KMS-11 (cell line): Measurements from ENCODE around the gene STIL.

Source experiments
- H2AFZ ChIP-seq: fragments of 200-600 bp; sonication (generic); 2 replicates; pipeline ENCODE4 v1.6.1; 2016; ENCODE audit warnings: antibody characterized with exemption, mixed run types, low read depth
- H3K27ac ChIP-seq: fragments of 200-600 bp; sonication (generic); 2 replicates; pipeline ENCODE4 v1.6.1; 2016; ENCODE audit warnings: mild to moderate bottlenecking, mixed run types
- H3K27me3 ChIP-seq: fragments of 200-600 bp; sonication (generic); 2 replicates; pipeline ENCODE4 v1.6.1; 2017; ENCODE audit warnings: mild to moderate bottlenecking, low read depth, mixed run types, moderate library complexity; ENCODE audit not compliant: insufficient read depth
- H3K36me3 ChIP-seq: fragments of 200-600 bp; sonication (generic); 2 replicates; pipeline ENCODE4 v1.6.1; 2017; ENCODE audit warnings: mild to moderate bottlenecking, mixed run types; ENCODE audit not compliant: insufficient read depth
- H3K4me1 ChIP-seq: fragments of 200-600 bp; sonication (generic); 2 replicates; pipeline ENCODE4 v1.6.1; 2016; ENCODE audit warnings: mild to moderate bottlenecking, low read depth, mixed run types; ENCODE audit not compliant: poor library complexity, severe bottlenecking
- H3K4me2 ChIP-seq: fragments of 200-600 bp; sonication (generic); 2 replicates; pipeline ENCODE4 v1.7.0; 2016; ENCODE audit warnings: mild to moderate bottlenecking, mixed run types
- H3K4me3 ChIP-seq: fragments of 200-600 bp; sonication (generic); IDR thresholded peaks from 2 replicates; pipeline ENCODE4 v1.6.1; 2017; ENCODE audit warnings: low read depth, low read length, mixed read lengths; ENCODE audit not compliant: insufficient read depth
- H3K79me2 ChIP-seq: fragments of 200-600 bp; sonication (generic); 2 replicates; pipeline ENCODE4 v1.6.1; 2016; ENCODE audit warnings: low read depth, mixed run types; ENCODE audit not compliant: insufficient read depth
- H3K9ac ChIP-seq: fragments of 200-600 bp; sonication (generic); 2 replicates; pipeline ENCODE4 v1.6.1; 2016; ENCODE audit warnings: mild to moderate bottlenecking, mixed run types
- H4K20me1 ChIP-seq: fragments of 200-600 bp; sonication (generic); 2 replicates; pipeline ENCODE4 v1.6.1; 2016; ENCODE audit warnings: mild to moderate bottlenecking, mixed run types; ENCODE audit not compliant: insufficient read depth
- TF ChIP-seq, protein P1 (sequence below): fragments of 200-600 bp; sonication (generic); conservative IDR thresholded peaks from 2 replicates; pipeline ENCODE4 v1.6.1; 2017; ENCODE audit warnings: low read depth, mild to moderate bottlenecking, antibody characterized with exemption, low read length, moderate library complexity, mixed read lengths

The STIL gene

DNA sequence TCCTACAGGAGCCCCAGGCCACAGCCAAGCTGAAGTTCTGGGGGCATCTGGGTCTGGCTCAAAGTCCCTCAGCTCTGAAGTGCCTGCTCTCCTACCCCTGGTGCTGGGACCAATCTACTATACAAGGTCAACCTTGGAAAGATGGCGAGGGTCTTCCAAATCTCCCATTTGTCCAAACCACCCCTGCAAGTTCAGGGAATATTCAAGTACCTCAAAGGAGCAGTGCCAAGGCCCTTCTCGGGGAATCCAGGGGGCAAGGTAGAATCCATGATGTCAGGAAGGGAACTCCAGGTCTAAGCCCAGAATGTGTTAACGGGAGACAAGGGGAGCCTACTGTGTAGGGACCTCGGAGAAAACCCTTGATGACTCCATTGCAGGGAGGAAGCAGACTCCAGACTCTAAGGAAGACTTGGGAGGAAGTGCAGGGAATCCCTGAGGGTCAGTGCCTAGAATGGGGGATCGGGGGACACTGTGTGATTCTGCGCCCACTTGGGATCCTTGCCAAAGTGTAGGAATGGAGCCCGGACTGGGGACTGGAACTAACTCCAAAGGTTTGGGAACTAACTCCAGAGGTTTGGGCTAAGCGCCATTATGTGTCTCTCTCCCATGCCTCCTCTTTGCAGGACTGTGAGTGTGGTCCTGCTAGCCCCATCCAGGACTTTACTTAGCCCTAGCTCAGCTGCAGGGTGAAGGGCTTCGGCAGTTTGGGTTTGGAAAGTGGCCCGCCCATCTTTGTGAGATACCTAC is 90.6 kb downstream of the STIL start:
- no peak overlapping the region for H2AFZ ChIP-seq
- H3K27me3 ChIP-seq: peaks cover 17% of the 10 kb centered on the region; the same call in 1 of the 2 replicates
- H4K20me1 ChIP-seq: no peaks in the 10 kb centered on the region

DNA sequence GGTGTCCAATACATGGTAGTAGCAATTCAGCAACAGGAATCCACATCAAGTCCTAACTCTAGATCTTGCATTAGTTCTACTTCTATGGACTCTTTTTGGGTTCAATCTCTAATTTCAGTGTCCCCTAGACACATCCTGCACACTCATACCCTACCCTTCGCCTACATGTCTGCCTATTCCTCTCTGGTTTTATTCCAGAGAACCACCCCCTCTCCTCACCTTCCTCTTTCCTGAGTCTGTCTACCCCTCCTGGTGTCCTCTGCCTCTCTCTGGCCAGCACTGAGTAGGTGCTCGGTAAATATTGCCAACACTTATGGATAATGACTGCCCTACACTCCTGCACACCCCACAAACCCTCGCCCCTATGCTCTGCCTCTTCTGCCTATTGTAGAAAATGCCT is 91.5 kb downstream of the STIL start:
- Histone ChIP-seq H2AFZ (no peak overlapping the region), H3K36me3 (no peaks in the 10 kb centered on the region), H4K20me1 (no peaks in the 10 kb centered on the region), H3K79me2 (no peaks in the 10 kb centered on the region), H3K27ac (no peak overlapping the region), H3K27me3 (peaks cover 17% of the 10 kb centered on the region; the same call in 1 of the 2 replicates), H3K4me3 (no peak overlapping the region), H3K4me2 (no peak overlapping the region), H3K4me1 (no peaks in the 10 kb centered on the region), H3K9ac (no peak overlapping the region)
- TF ChIP-seq, protein P1, sequence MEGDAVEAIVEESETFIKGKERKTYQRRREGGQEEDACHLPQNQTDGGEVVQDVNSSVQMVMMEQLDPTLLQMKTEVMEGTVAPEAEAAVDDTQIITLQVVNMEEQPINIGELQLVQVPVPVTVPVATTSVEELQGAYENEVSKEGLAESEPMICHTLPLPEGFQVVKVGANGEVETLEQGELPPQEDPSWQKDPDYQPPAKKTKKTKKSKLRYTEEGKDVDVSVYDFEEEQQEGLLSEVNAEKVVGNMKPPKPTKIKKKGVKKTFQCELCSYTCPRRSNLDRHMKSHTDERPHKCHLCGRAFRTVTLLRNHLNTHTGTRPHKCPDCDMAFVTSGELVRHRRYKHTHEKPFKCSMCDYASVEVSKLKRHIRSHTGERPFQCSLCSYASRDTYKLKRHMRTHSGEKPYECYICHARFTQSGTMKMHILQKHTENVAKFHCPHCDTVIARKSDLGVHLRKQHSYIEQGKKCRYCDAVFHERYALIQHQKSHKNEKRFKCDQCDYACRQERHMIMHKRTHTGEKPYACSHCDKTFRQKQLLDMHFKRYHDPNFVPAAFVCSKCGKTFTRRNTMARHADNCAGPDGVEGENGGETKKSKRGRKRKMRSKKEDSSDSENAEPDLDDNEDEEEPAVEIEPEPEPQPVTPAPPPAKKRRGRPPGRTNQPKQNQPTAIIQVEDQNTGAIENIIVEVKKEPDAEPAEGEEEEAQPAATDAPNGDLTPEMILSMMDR: no peak

More for the DNA sequence above, 90.6 kb downstream of the STIL start:
- Histone ChIP-seq H3K4me2 (no peak overlapping the region), H3K4me1 (no peaks in the 10 kb centered on the region), H3K79me2 (no peaks in the 10 kb centered on the region), H3K27ac (no peak overlapping the region), H3K4me3 (no peak overlapping the region), H3K9ac (no peak overlapping the region), H3K36me3 (no peaks in the 10 kb centered on the region)
- TF ChIP-seq, protein P1: no peak

DNA sequence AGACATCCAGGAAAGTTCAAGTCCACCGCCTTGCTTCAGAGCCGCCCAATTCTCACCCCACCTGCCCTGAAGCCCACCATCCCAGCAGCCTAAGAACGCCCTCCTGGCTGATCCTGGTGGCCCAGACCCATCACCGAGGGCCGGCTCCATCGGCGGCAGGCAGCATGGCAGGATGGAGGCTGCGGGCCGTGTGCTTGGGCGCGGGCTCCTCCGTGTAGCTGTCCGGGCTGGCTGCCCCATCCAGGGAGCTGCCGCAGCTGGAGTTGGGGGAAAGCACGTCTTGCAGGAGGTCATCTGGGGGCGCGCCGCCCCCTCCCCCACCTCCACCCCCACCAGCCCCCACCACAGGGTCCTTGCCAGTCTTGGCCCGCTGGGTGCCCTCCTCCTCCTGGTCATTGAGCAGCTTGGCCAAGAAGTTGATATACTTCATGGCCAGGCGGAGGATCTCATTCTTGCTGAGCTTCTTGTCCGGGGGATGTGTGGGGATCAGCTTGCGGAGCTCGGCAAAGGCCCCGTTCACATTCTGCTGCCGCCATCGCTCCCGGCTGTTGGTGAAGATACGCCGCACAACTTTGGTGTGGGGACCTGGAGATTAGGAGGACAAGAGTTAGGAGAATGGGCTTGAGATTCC is 94.2 kb downstream of the STIL start:
- Histone ChIP-seq H3K27ac (no peak overlapping the region), H3K4me3 (no peak overlapping the region), H3K27me3 (peaks cover 5% of the 10 kb centered on the region; the same call in 1 of the 2 replicates), H3K36me3 (no peaks in the 10 kb centered on the region), H2AFZ (no peak overlapping the region), H3K4me1 (no peaks in the 10 kb centered on the region), H3K4me2 (no peak overlapping the region), H3K79me2 (no peaks in the 10 kb centered on the region), H3K9ac (no peak overlapping the region), H4K20me1 (no peaks in the 10 kb centered on the region)
- TF ChIP-seq, protein P1: no peak

DNA sequence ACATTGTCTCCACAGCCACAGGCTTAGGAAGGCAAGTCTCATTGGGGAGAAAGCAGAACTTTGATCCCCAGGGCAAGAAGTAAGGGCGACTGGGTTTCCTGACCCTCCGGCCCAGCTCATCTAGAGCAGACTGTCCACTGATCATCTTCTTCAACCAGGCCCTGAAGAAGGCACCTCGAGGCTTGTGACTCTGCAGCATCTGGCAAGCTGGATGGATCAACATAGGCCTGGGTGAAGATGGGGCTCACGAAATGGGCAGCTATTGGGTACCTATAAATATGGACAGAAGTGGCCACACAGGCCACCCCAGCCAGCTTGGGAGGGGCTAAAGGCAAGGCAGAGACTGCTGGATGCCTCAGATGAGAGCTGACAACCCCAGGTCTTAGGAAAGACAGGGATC is 94.9 kb downstream of the STIL start:
- Histone ChIP-seq H4K20me1 (no peaks in the 10 kb centered on the region), H2AFZ (no peak overlapping the region), H3K79me2 (no peaks in the 10 kb centered on the region), H3K4me1 (no peaks in the 10 kb centered on the region), H3K4me2 (no peak overlapping the region), H3K9ac (no peak overlapping the region), H3K4me3 (no peak overlapping the region), H3K27me3 (0 out of 2 replicates have a peak, but pooled peaks cover 5% of the 10 kb centered on the region), H3K36me3 (no peaks in the 10 kb centered on the region), H3K27ac (no peak overlapping the region)
- TF ChIP-seq, protein P1: no peak
